RWPE1 (cell line): ENCODE measurements around the gene CACNA1F.

Source experiments
- CTCF ChIA-PET: fragments of 350-600 bp; sonication (Branson Sonifier 250); formaldehyde crosslinking; extraction: SDS; loops from one replicate; lab custom pipeline; 2021; lab: Yijun Ruan, JAX
- POLR2A ChIA-PET: fragments of 400-600 bp; formaldehyde crosslinking; extraction: SDS; loops from one replicate; lab custom pipeline; 2020; ENCODE audit warnings: antibody characterized with exemption; ENCODE audit not compliant: low non-redundant PET; lab: Yijun Ruan, JAX
- DNase-seq: peaks from one replicate; pipeline ENCODE4 v3.0.0; 2012; ENCODE audit warnings: low spot score
- H3K27ac ChIP-seq: fragments of 450-650 bp; 2 replicates; pipeline ENCODE4 v1.5.1; 2017
- CTCF ChIP-seq: fragments of 450-650 bp; conservative IDR thresholded peaks from 2 replicates; pipeline ENCODE4 v1.5.1; 2017; ENCODE audit warnings: low read depth, mild to moderate bottlenecking

Gene CACNA1F

GRCh38 chrX:49206543-49206942 is 26.6 kb downstream of the CACNA1F start:
- DNase-seq: no peak
- CTCF ChIA-PET: no interaction called here
- POLR2A ChIA-PET: no interaction called here
- no peak for TF ChIP-seq CTCF
- H3K27ac ChIP-seq: no peak overlapping the region

GRCh38 chrX:49205443-49205842 is 27.7 kb downstream of the CACNA1F start:
- no peak overlapping the region for H3K27ac ChIP-seq
- no peak for DNase-seq
- CTCF ChIA-PET: no interaction called here
- TF ChIP-seq CTCF: no peak
- POLR2A ChIA-PET: no interaction called here

- ChIA-PET CTCF (no interaction called here), POLR2A (no interaction called here)
- no peak for DNase-seq
- no peak for TF ChIP-seq CTCF
- H3K27ac ChIP-seq: no peak overlapping the region
Measured at GRCh38 chrX:49204709-49205108, 28.4 kb downstream of the CACNA1F start.

- ChIA-PET CTCF (no interaction called here), POLR2A (no interaction called here)
- no peak for TF ChIP-seq CTCF
- no peak for DNase-seq
- no peak overlapping the region for H3K27ac ChIP-seq
Measured at GRCh38 chrX:49204017-49204416, 29.1 kb downstream of the CACNA1F start.

GRCh38 chrX:49203536-49203935 is 29.6 kb downstream of the CACNA1F start:
- TF ChIP-seq CTCF: no peak
- no peak for DNase-seq
- ChIA-PET POLR2A (no interaction called here), CTCF (no interaction called here)
- H3K27ac ChIP-seq: no peak overlapping the region

- ChIA-PET CTCF (no interaction called here), POLR2A (no interaction called here)
- no peak for TF ChIP-seq CTCF
Measured at GRCh38 chrX:49202022-49202421, 31.1 kb downstream of the CACNA1F start.

More at GRCh38 chrX:49202022-49202421, 31.1 kb downstream of the CACNA1F start:
- DNase-seq: no peak
- H3K27ac ChIP-seq: no peak overlapping the region
